ENCODE data around the gene PCBP3.
"Not testable (repeated sequence)": the region's sequence is repeated elsewhere in the genome, so short reads cannot be mapped to it uniquely, and the experiment has no call there.

Gene PCBP3

GRCh38 chr21:45680215-45680614, 36.7 kb downstream of the PCBP3 start:
- no peak for DNase-seq

GRCh38 chr21:45695086-45695485, 51.6 kb downstream of the PCBP3 start:
- DNase-seq, result no peak

- no peak for DNase-seq
These were observed 55.1 kb downstream of the PCBP3 start for GRCh38 chr21:45698493-45699184.

- no peak for DNase-seq
These were observed 55.9 kb downstream of the PCBP3 start for GRCh38 chr21:45699251-45699942.

- no peak for DNase-seq
These were observed 56.4 kb downstream of the PCBP3 start for GRCh38 chr21:45699966-45700365.

GRCh38 chr21:45700461-45700860, 56.9 kb downstream of the PCBP3 start:
- DNase-seq, result no peak

GRCh38 chr21:45704311-45705108, 61.0 kb downstream of the PCBP3 start:
- DNase-seq, result no peak

GRCh38 chr21:45706299-45706698, 62.8 kb downstream of the PCBP3 start:
- DNase-seq, result no peak

GRCh38 chr21:45709173-45709572, 65.6 kb downstream of the PCBP3 start:
- DNase-seq, result no peak

GRCh38 chr21:45709696-45710268, 66.3 kb downstream of the PCBP3 start:
- DNase-seq, result no peak

- not testable (repeated sequence) for DNase-seq
These were observed 66.8 kb downstream of the PCBP3 start for GRCh38 chr21:45710306-45710705.

GRCh38 chr21:45713613-45714012, 70.1 kb downstream of the PCBP3 start:
- DNase-seq, result no peak

- DNase-seq, result no peak
These were observed 71.9 kb downstream of the PCBP3 start for GRCh38 chr21:45715441-45715840.

- no peak for DNase-seq
These were observed 74.9 kb downstream of the PCBP3 start for GRCh38 chr21:45718413-45718812.

- no peak for DNase-seq
These were observed 75.8 kb downstream of the PCBP3 start for GRCh38 chr21:45719177-45719802.

- not testable (repeated sequence) for DNase-seq
These were observed 76.7 kb downstream of the PCBP3 start for GRCh38 chr21:45720204-45720603.

GRCh38 chr21:45721671-45722070, 78.1 kb downstream of the PCBP3 start:
- DNase-seq, result no peak

GRCh38 chr21:45723049-45723958, 79.8 kb downstream of the PCBP3 start:
- DNase-seq, result no peak

GRCh38 chr21:45724345-45724961, 80.9 kb downstream of the PCBP3 start:
- no peak for DNase-seq

- DNase-seq, result no peak
These were observed 81.7 kb downstream of the PCBP3 start for GRCh38 chr21:45724994-45725843.

Measured in activated effector memory CD4-positive, alpha-beta T cell treated with anti-CD3 and anti-CD28 coated beads, Interleukin-2, amount 50 U/mL, for 16 hours (primary cell).